ENCODE measurements around the gene KCNJ9.

GRCh38 chr1:160130486-160130885 lies 49.1 kb downstream of the KCNJ9 start:
- TF ChIP-seq CTCF (IDR thresholded peaks at IDR 0.05), result no peak
- no peak for TF ChIP-seq EZH2 (IDR thresholded peaks at IDR 0.05; ENCODE audit: borderline replicate concordance, insufficient read depth, low read depth, low read length, poor library complexity, severe bottlenecking)
